Subcutaneous adipose tissue (tissue), 4 donors: Measurements from ENCODE around the gene LPIN3. TPM values are rescaled to one million over a fixed set of nuclear protein-coding genes. Genes with fewer than 3 reads are reported as not detected.

Experiments used
- total RNA-seq, 4 donors: library from RNA; depleted of rRNA; stranded (reverse); fragments of >200 nt; gene quantifications; one replicate each; pipeline ENCODE4 v1.1.0, GENCODE V29; 2016
- TF ChIP-seq, protein P1 (sequence below): fragments of 450-650 bp; IDR thresholded peaks from one replicate; pipeline ENCODE4 v1.5.1; 2016; ENCODE audit warnings: low read depth, mild to moderate bottlenecking, control low read depth, antibody characterized with exemption, moderate library complexity

LPIN3 gene
- total RNA-seq, 4 donors from 2014 or later, result 18.4 to 32.8 (median 24.8) TPM

GRCh38 chr20:41398408-41398807 is 57.8 kb downstream of the LPIN3 start:
- TF ChIP-seq, protein P1, sequence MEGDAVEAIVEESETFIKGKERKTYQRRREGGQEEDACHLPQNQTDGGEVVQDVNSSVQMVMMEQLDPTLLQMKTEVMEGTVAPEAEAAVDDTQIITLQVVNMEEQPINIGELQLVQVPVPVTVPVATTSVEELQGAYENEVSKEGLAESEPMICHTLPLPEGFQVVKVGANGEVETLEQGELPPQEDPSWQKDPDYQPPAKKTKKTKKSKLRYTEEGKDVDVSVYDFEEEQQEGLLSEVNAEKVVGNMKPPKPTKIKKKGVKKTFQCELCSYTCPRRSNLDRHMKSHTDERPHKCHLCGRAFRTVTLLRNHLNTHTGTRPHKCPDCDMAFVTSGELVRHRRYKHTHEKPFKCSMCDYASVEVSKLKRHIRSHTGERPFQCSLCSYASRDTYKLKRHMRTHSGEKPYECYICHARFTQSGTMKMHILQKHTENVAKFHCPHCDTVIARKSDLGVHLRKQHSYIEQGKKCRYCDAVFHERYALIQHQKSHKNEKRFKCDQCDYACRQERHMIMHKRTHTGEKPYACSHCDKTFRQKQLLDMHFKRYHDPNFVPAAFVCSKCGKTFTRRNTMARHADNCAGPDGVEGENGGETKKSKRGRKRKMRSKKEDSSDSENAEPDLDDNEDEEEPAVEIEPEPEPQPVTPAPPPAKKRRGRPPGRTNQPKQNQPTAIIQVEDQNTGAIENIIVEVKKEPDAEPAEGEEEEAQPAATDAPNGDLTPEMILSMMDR, result no peak

DNA sequence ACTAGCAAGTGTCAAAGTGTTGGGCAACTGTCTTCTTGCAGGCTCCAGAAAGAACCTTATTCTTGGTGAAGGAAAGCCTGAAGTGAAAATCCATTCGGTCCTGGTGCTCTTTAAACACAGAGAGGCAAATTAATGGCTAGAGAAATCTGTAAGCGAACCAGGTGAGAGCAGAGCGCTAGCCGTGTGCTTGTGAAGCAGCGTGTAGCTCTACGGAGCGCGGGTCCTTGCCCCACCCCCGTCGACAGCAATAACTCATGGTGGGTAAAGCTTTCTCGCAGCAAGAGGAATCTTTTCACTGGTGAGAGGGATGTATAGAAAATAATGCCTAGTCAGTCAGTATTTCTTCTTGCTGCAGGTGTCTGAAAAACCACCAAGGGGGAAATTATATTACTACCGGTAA is 63.0 kb downstream of the LPIN3 start:
- TF ChIP-seq, protein P1, result no peak

DNA sequence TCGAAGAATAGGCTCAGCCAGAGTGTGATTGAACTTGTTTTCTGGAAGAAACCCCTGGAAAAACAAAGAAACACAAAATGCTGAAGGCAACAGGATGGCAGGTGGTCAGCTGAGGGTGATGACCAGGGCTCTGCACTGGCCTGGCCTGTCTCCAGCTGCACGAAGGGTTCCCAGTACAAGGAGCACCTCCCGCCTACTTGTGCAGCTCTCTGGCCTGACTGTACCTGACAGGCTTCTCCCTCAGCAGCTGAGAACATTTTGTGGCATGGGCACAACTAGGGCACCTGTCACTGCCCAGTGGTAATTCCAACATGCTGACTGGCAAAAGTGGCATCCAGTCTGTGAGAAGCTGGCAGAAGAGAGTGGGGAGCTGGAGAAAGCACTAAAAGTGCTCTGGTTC is 64.8 kb downstream of the LPIN3 start:
- TF ChIP-seq, protein P1, result no peak

- TF ChIP-seq, protein P1, result no peak
Measured at GRCh38 chr20:41406353-41406752, 65.7 kb downstream of the LPIN3 start.

DNA sequence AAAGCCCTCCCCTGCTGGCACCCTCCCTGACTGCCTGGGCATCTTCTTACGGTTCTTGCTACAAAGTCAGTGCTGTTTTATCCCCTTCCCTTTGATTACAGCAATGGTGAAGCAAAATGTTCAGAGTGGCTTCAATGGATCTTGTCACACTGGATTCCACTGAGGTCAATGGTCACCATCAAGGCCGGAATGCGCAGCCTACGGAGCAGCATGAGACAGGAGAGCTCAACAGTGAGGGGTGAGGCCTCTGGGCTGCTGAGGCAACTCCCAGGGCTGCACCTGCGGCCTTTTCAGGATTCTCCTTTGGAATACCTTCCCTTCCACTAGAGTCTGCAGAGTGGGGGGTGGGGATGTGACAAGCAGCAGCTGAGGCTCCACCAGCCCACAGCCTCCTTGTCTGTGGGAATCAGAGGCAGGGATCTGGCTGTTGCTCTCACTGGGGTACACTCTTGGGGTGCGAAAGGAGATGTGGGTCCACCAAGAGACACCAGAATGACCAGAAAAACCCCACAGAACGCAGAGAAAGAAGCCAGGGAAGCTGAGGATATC is 66.3 kb downstream of the LPIN3 start:
- TF ChIP-seq, protein P1, result no peak

GRCh38 chr20:41407607-41408006 is 67.0 kb downstream of the LPIN3 start:
- TF ChIP-seq, protein P1, result no peak

DNA sequence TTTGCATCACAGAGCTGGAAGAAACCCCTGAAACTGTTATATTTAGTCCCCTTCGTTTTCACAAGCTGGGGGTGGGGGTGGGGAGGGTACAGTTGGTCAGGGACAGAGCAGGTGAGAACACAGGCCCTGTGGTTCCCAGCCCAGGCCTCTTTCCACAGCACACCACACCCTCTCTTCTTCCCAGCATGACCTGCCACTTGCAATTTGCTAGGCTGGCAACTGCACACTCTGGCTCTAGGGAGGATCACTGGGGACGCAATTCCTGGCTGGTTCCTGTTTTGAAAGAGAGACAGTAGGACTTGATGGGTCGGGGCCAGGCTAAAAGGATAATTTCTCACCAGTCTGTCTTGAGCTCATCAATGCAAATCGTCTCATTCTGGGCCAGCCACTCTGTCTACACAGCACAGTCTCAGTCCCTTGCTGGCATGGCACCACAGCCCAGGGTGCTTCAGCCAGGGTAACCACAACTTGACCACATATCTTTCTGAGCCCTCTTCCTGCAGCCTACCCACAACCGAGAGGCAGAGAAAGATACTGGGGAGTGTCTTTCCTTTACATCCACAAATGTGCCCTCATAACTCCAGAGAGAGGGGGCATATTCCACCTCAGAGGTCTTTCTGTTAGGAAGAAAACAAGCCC is 67.7 kb downstream of the LPIN3 start:
- TF ChIP-seq, protein P1, result no peak
